Left kidney (tissue), 2 donors: ENCODE measurements around the gene HACE1. TPM values are rescaled to one million over a fixed set of nuclear protein-coding genes. Genes with fewer than 3 reads are reported as not detected.
"Not testable (repeated sequence)": the region's sequence is repeated elsewhere in the genome, so short reads cannot be mapped to it uniquely, and the experiment has no call there.

Source experiments
- DNase-seq: peaks from one replicate; pipeline ENCODE4 v3.0.0-alpha.2; 2013
- polyA plus RNA-seq: library from polyadenylated mRNA; unstranded; fragments of 120-200 nt; gene quantifications from one replicate; pipeline ENCODE4 v1.2.1, GENCODE V29; 2013; ENCODE audit not compliant: insufficient read length

The HACE1 gene
- polyA plus RNA-seq, 1 donor, result 27.9 TPM

DNA sequence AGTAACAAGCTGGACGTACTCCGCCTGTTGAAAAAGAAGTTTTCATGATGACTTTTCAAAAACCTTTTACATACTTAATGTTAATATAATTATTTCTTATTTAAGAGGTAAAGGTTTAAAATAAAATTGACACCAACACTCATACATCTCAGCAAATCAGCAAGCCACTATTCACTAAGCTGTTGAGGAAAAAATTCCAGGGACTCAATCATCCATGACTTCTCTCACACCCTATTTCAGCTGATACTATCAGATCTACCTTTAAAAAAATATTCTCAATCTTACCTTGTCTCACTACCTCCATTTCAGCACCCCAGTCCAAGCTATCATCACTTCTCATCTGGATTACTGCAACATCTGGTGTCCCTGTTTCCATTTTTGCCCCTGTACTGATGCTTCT is 109.3 kb downstream of the HACE1 start:
- no peak for DNase-seq

DNA sequence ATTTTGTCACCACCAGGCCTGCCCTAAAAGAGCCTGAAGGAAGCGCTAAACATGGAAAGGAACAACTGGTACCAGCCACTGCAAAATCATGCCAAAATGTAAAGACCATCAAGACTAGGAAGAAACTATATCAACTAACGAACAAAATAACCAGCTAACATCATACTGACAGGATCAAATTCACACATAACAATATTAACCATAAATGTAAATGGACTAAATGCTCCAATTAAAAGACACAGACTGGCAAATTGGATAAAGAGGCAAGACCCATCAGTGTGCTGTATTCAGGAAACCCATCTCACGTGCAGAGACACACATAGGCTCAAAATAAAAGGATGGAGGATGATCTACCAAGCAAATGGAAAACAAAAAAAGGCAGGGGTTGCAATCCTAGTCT is 120.6 kb downstream of the HACE1 start:
- DNase-seq, result not testable (repeated sequence)

GRCh38 chr6:104737567-104737966 is 122.2 kb downstream of the HACE1 start:
- not testable (repeated sequence) for DNase-seq

DNA sequence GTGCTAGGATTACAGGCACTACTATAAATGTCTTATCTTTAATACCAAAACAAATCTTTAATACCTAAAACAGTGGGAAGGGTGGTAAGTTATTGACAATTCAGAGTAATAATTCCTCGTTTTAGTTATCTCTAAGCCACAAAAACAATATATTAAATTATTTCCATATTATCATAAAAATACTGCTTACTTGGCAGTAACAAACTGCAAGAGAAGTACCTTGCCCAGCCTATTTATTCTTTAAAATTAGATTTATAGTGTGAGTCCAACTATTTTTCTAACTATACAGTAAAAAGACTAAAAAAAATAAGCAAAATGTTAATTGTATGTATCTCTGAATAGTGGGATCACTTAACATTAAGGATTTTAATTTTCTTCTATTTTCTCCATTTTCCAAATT is 123.2 kb downstream of the HACE1 start:
- DNase-seq, result no peak

- no peak for DNase-seq
Measured at GRCh38 chr6:104730450-104730849, 129.3 kb downstream of the HACE1 start.

GRCh38 chr6:104729433-104729832 is 130.3 kb downstream of the HACE1 start:
- DNase-seq, result no peak

DNA sequence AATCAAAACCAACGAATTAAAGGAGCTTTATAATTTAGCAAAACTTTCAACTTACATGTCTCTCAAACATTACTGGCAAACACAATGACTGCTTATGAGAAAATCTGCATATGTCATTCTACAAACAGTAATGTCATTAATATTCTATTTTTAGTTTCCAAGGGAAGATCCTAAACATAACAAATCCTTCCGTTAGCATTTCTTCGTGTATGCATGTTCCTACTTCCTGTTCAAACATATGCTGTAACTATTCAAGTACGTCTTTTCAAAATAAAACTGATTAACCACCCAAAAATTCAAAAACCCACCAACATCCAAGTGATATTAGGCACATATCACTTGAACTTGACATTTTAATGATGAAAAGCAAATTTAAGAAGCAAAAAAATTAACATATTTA is 131.3 kb downstream of the HACE1 start:
- no peak for DNase-seq

- no peak for DNase-seq
Measured at GRCh38 chr6:104718672-104719071, 141.0 kb downstream of the HACE1 start.

DNA sequence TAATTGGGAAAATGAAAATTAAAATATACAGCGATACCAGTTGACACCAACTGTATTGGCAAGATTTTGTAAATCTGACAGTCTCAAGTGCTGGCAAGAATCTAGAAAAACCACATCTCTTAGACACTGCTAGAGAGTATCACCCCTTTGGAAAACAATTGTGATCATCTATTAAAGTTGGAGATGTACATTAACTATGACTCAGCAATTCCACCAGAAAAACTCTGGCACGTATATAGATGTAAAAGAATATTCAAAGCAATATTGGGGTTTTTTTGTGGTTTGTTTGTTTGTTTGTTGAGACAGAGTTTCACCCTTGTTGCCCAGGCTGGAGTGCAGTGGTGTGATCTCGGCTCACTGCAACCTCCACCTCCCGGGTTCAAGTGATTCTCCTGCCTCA is 142.9 kb downstream of the HACE1 start:
- no peak for DNase-seq

DNA sequence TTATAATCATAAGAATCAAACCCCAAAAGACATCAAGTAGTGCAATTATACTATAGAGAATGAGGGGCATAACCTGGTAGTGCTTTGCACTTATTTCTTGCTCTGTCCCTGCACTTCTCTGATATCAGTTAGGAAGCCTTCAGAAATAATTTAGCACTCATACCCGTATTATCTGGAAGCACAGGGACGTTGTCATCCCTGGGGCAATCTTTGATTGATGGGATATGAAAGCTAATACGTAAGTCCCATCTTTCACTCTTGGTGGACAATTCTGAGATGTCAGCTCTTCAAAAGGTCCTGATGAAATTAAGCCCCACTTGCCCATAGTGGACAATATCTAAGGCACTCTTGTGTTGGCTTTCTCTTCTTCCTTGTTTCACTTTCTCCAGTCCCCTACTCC is 144.9 kb downstream of the HACE1 start:
- DNase-seq, result no peak

- no peak for DNase-seq
Measured at GRCh38 chr6:104713982-104714381, 145.7 kb downstream of the HACE1 start.

- DNase-seq, result no peak
Measured at GRCh38 chr6:104711371-104711770, 148.3 kb downstream of the HACE1 start.

- no peak for DNase-seq
Measured at GRCh38 chr6:104710543-104711335, 149.0 kb downstream of the HACE1 start.

DNA sequence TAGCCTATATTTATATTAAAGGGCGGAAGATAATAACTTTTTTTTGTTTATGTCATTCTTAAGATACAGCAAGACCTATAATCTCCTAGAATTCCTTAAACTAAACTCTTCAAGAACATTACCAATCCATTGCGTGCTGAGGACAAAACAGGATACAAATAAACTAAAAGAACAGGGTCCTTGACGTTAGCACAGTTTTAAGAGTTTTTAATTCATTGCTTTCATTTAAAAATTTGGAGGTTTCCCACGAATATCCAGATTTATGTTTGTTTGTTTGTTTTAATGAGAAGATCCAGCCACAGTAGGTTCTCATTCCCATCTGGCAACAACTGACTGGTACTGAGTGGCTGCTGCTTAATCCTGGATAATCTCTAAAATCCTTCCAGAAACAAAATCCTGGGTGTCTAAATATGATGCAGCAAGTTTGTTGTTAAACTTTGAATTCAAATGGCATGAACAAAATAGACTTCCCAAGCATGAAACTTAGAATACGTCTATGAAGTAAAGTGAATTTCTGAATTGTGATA is 153.7 kb downstream of the HACE1 start:
- no peak for DNase-seq

DNA sequence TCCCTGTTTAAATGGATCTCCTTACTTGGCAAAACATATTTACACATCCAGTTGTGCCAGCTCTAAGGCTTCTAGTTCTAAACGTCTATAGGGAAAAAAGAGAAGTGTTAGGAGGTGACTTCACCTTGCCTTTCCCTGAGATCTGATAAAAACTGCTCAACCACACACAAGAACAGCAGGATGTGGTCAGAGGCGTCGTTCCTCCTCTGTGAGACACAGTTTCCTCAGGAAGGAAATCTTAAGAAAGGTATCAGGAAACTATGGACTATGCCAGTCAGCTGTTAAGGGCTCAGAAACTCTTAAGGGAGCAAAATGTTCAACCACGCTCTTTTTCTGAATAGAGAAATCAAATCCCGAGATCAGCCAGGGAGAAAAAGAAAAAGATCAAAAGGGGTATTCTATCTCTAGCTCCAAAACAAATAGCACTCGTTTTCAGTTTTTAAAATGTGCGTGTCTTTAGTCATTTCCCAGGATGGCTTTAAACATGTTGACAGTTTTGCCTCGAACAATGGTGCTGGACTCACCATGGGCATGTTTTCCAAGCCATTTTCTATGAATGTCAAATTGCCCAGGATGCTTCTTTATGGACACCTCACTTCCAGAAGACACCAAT is 154.5 kb downstream of the HACE1 start:
- DNase-seq, result no peak

DNA sequence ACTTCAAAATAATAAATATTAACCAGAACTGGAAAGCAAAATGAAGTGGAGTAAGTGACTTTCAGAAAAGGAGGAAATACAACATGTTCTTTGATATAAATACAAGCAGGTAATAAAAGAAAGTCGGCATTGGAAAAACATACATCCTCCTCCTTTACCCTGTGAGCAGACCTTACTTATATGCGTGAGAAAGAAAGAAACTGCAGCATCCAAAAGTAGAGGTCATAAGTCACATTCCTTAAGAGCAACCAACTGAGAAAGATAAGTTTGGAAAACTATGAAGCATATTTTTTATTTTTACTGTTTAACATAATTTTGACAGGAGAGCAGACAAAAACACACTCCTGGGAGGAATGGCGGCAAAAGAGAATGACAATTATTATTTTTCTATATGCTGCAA is 155.5 kb downstream of the HACE1 start:
- no peak for DNase-seq

- DNase-seq, result no peak
Measured at GRCh38 chr6:104702126-104702841, 157.4 kb downstream of the HACE1 start.

DNA sequence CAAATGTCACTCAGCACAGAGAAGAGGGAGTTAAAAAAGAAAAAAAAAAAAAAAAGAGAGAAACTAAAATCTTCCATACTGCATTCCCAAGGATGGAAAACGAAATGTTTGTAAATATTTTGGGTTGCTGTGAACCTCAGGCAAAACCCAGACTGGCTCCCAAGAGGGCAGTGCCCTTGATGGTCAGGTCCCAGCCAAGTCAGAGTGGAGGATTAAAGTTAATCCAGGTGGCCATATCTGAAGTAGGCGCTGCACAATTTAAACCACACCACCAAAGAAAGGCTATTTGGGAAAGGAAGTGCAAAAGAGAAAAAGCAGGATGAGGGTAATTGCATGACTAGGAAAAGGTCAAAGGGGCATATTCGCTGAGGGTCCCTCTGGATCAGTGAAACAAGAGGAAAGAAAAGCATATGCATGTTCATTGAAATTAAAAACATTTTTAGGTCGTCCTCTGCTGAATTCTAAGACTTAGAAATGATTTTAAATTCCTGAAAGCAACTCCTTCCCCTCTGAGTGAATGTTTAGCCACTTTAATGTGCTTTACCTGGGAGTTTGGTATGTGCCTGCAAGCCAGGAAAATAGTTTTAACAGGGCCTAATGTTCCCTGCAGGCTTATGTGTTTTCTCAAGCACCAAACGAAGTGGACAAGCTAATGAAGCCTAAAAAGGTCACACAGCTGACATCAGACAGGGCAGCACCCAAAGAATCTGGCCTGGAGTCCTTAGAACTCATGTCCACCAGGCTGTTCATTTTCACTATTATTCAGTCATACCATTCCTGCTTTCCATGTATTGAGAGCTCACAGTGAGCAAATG is 159.1 kb downstream of the HACE1 start:
- DNase-seq, result peak; percentile 47

DNA sequence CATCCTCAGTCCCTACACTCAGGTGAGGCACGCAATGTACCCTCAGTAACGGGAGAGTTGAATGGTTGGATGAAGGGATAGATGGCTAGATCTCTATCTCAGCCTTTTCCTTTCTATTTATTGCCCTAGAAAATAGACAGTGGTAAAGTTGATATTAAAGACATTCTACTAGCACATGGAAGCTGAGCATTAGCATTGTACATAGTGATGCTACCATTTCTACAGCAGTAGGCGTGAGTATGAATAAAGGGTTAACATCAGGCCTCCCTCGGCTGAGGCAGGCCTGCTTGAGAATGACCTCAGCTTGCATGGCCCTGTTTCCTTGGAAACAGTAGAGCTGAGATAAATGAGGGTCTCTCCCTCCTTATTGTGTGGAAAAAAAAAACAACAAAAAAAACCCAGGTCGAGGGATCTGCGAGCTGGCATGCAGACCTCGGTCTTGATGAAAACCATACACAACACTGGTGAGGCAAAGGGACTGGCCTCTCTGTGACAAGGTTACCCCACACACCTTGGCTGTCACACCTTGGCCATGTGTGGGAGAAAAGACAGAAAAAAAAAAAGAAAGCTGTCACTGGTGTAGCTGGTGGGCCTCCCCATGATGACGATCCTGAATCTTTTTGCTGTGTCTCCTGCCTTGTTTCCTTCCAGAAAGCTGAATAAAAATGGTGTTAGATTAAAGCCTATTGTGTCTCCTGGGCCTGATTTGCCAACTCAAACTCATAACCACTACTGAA is 160.0 kb downstream of the HACE1 start:
- no peak for DNase-seq

- no peak for DNase-seq
Measured at GRCh38 chr6:104698979-104699378, 160.7 kb downstream of the HACE1 start.

DNA sequence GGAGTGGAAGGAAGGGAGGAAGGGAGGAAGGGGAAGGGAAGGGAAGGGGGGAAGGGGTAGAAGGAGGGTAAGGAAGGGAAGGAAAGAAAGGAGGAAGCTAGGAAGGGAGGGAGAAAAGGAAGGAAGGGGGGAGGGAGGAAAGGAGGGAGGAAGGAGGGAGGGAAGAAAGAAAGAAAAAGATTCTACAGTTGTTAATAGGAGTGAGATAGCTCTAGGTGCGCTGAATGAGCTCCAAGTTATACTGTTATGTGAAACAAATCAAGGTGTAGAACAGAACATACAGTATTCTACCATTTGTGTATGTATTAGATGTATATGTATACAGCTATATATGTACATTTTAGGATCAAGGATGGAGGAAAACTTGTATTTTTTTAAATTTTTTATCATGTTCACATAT is 167.7 kb downstream of the HACE1 start:
- no peak for DNase-seq
